OCI-LY3 (cell line): ENCODE measurements around the gene PPWD1.

Experiments
- H2AFZ ChIP-seq: fragments of 200-600, 300-600 bp; shearing (Covaris generic); 2 replicates; pipeline ENCODE4 v1.6.0; 2014; ENCODE audit warnings: antibody characterized with exemption, low read depth, low read length
- H3K27ac ChIP-seq: fragments of 200-600, 300-600 bp; sonication (generic); 2 replicates; pipeline ENCODE4 v1.5.1; 2014; ENCODE audit warnings: mild to moderate bottlenecking, low read length, moderate library complexity, mixed read lengths
- H3K27me3 ChIP-seq: fragments of 200-600, 300-600 bp; sonication (generic); 2 replicates; pipeline ENCODE4 v1.6.1; 2014; ENCODE audit warnings: low read depth, low read length, mixed read lengths
- H3K36me3 ChIP-seq: fragments of 200-600, 300-600 bp; sonication (generic); replicated peaks from 2 replicates; pipeline ENCODE3; 2014; ENCODE audit warnings: low read depth, low read length, mixed read lengths
- H3K4me1 ChIP-seq: fragments of 300-600, 200-600 bp; sonication (generic); 2 replicates; pipeline ENCODE4 v1.6.1; 2014; ENCODE audit warnings: low read length, mixed read lengths
- H3K4me2 ChIP-seq: fragments of 200-600, 300-600 bp; sonication (generic); 2 replicates; pipeline ENCODE4 v1.6.1; 2014; ENCODE audit warnings: low read length, mixed read lengths
- H3K4me3 ChIP-seq: fragments of 300-600, 200-600 bp; sonication (generic); 2 replicates; pipeline ENCODE4 v1.5.1; 2014; ENCODE audit warnings: antibody characterized with exemption, mild to moderate bottlenecking, low read length, moderate library complexity
- H3K79me2 ChIP-seq: fragments of 300-600, 200-600 bp; shearing (Covaris generic); 2 replicates; pipeline ENCODE4 v1.6.1; 2014; ENCODE audit warnings: mild to moderate bottlenecking, low read length, mixed read lengths
- H3K9ac ChIP-seq: fragments of 300-600, 200-600 bp; shearing (Covaris generic); 2 replicates; pipeline ENCODE4 v1.6.0; 2014; ENCODE audit warnings: mild to moderate bottlenecking, low read length, moderate library complexity
- H3K9me3 ChIP-seq: fragments of 200-600, 300-600 bp; shearing (Covaris generic); 2 replicates; pipeline ENCODE4 v1.6.1; 2014; ENCODE audit warnings: low read length, mixed read lengths; ENCODE audit not compliant: insufficient read depth
- H4K20me1 ChIP-seq: fragments of 200-600, 300-600 bp; sonication (generic); 2 replicates; pipeline ENCODE4 v1.6.1; 2016; ENCODE audit warnings: low read length, mixed read lengths; ENCODE audit not compliant: insufficient read depth
- CTCF ChIP-seq: fragments of 200-600, 300-600 bp; sonication (generic); IDR thresholded peaks from 2 replicates; pipeline ENCODE4 v1.5.1; 2014; ENCODE audit warnings: antibody characterized with exemption, low read length, low read depth
- EZH2phosphoT487 ChIP-seq: fragments of 200-600 bp; shearing (Covaris generic); IDR thresholded peaks from 2 replicates; pipeline ENCODE4 v1.6.1; 2018; ENCODE audit warnings: antibody characterized with exemption, mixed run types, low read depth

Gene PPWD1

DNA sequence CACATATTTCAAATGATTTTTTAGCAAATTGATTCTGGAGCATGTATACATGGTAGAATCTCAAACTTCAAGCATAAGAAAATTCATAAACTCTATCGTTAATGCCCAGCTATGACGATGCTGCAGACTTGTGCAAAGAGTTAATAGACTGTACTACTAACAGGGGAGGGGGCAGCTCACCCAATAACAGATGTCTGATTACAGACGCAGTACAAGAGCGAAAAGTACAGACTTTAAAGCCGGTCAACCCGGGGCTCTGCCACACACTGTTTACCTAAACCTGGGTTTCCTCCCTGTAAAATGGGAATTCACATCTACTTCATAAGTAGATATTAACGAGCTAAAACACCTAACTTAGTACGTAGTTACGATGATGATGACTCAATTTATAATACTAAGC is 60.4 kb downstream of the PPWD1 start:
- Histone ChIP-seq H3K4me1 (peaks cover 14% of the 10 kb centered on the region), H2AFZ (no peak overlapping the region), H3K4me3 (peak overlapping the region; percentile 96), H4K20me1 (no peaks in the 10 kb centered on the region), H3K9me3 (no peaks in the 10 kb centered on the region), H3K27ac (no peak overlapping the region), H3K36me3 (no peaks in the 10 kb centered on the region), H3K9ac (peak overlapping the region; percentile 89), H3K79me2 (peaks cover 51% of the 10 kb centered on the region), H3K27me3 (no peaks in the 10 kb centered on the region), H3K4me2 (peak overlapping the region; percentile 91)
- no peak for TF ChIP-seq CTCF
- TF ChIP-seq EZH2phosphoT487, result no peak

DNA sequence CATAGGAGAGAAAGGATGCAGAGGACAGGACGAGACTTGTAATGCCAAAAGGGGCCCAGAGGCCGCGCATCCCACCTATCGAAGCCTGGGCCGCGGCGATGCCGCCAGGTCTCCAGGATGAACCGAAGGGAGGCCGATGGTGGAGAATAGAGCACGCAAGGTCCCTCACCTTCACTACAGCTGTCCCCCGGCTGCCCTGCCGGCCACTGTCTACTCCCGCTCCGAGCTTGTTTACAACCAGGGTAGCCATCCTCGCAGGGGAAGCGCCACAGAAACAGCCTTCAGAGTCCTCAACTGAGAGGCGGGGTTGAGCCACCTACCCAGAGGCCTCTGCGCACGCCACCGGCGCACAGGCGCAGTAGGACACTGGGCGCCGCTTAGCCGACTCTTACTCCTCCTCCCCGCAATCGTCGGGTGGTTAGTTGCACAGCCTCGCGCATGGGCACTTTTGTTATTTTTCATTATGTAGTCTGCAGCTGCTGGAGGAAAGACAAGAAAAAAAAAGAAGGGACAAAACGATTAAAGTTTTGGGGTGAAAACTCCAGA is 61.0 kb downstream of the PPWD1 start, which contains the start of gene TRIM23:
Gene TRIM23, minus strand, starts transcription at position 309 of the 546 bp plus-strand sequence. Its CDS starts 59 bp downstream, at position 250.
- Histone ChIP-seq H2AFZ (peak within 1 kb of the TSS; percentile 92), H3K27me3 (no peaks in the 10 kb centered on the region), H3K79me2 (peaks cover 51% of the 10 kb centered on the region), H3K27ac (peak within 1 kb of the TSS; percentile 84), H3K36me3 (no peaks in the 10 kb centered on the region), H3K4me3 (peak within 1 kb of the TSS; percentile 96), H3K4me1 (peaks cover 14% of the 10 kb centered on the region), H3K9me3 (no peaks in the 10 kb centered on the region), H4K20me1 (no peaks in the 10 kb centered on the region), H3K4me2 (peak within 1 kb of the TSS; percentile 91), H3K9ac (peak within 1 kb of the TSS; percentile 89)
- TF ChIP-seq CTCF, result no peak
- no peak for TF ChIP-seq EZH2phosphoT487

DNA sequence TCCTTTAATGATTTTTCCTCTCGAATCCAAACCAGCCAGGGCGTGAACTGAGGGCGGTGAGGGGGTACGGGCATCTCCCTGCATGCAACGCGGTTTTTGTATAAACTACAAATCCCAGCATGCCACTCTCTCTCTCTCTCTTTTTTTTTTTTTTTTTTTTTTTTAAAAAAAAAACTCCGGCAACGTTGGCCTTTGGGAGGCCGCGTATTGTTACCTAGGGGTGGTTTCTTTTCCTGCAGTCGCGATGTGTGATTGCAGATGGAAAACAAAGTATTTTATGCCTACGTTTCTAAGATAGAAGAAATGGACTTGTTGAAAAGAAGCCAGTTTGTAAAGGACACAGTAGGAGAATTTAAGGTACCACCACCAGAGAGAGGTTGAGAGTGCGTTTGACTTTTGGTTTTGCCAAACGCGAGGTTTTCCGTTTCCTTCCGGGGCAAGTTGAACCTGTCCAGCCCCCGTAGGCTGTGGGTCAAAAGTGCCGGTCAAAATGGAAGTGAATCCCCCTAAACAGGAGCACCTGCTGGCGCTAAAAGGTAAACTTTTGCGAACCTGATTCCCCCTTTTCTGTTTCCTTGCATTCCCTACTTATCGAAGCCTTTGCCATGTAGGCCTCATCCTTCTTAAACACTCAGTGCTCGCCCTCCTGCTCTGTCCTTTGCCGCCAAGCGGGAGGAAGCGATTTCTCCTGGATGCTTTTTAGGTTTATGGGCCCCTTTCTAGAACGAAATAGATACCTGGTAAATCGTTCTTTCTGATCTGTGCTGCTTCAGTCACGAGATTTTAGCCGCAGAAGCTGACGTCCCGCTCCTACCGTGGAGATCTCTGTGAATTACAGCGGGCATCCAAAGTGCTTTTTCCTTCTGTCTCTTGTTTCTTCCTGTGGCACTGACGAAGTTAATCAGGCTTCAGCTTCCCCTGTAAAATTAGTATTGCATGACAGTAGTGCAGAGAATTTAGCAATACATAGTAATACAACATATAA is 61.8 kb downstream of the PPWD1 start, which contains the start of the genes SHLD3 and TRAPPC13:
Gene SHLD3, plus strand, starts transcription at position 457 of the 985 bp plus-strand sequence. CDS start 4,561 bp downstream, outside the sequence.
Gene TRAPPC13, plus strand, starts transcription at position 457 of the 985 bp plus-strand sequence. Its CDS starts 34 bp downstream, at position 491.
- Histone ChIP-seq H3K4me2 (peak within 1 kb of the TSS; percentile 91), H3K27me3 (no peaks in the 10 kb centered on the region)

More for the DNA sequence above, 61.8 kb downstream of the PPWD1 start, which contains the start of the genes SHLD3 and TRAPPC13:
- peak within 1 kb of the TSS; percentile 89 for H3K9ac ChIP-seq
- no peaks in the 10 kb centered on the region for H3K36me3 ChIP-seq
- H3K4me1 ChIP-seq, result peaks cover 14% of the 10 kb centered on the region
- H3K4me3 ChIP-seq, result peak within 1 kb of the TSS; percentile 96
- H3K27ac ChIP-seq, result peak within 1 kb of the TSS; percentile 84
- H2AFZ ChIP-seq, result peak within 1 kb of the TSS; percentile 92
- H3K79me2 ChIP-seq, result peaks cover 51% of the 10 kb centered on the region
- TF ChIP-seq CTCF (no peak), EZH2phosphoT487 (no peak)
- H3K9me3 ChIP-seq, result no peaks in the 10 kb centered on the region
- H4K20me1 ChIP-seq, result no peaks in the 10 kb centered on the region
